Ishikawa (cell line): ENCODE data around the gene EYS.
A peak's percentile ranks its signal among the peaks of the same experiment; 100 is the strongest.

Experiments used
- CEBPB ChIP-seq: IDR thresholded peaks from 2 replicates; pipeline ENCODE4 v1.6.1; 2012
- CREB1 ChIP-seq: IDR thresholded peaks from 2 replicates; pipeline ENCODE4 v1.6.1; 2012; ENCODE audit warnings: low read depth
- EGR1 ChIP-seq: IDR thresholded peaks from 2 replicates; pipeline ENCODE4 v1.6.1; 2012
- EP300 ChIP-seq: IDR thresholded peaks from 2 replicates; pipeline ENCODE4 v1.6.1; 2012; ENCODE audit warnings: borderline replicate concordance
- FOXM1 ChIP-seq: IDR thresholded peaks from 2 replicates; pipeline ENCODE4 v1.6.1; 2012; ENCODE audit warnings: low read depth, borderline replicate concordance
- MAX ChIP-seq: IDR thresholded peaks from 2 replicates; pipeline ENCODE4 v1.6.1; 2012
- NFIC ChIP-seq: IDR thresholded peaks from 2 replicates; pipeline ENCODE4 v1.6.1; 2012
- RAD21 ChIP-seq: IDR thresholded peaks from 2 replicates; pipeline ENCODE4 v1.6.1; 2012; ENCODE audit warnings: low read depth
- TAF1 ChIP-seq: IDR thresholded peaks from 2 replicates; pipeline ENCODE4 v1.6.1; 2012; ENCODE audit warnings: low read depth, mild to moderate bottlenecking
- TCF12 ChIP-seq: IDR thresholded peaks from 2 replicates; pipeline ENCODE4 v1.6.1; 2012; ENCODE audit warnings: low read depth
- TEAD4 ChIP-seq: IDR thresholded peaks from 2 replicates; pipeline ENCODE4 v1.6.1; 2012
- USF1 ChIP-seq: IDR thresholded peaks from 2 replicates; pipeline ENCODE4 v1.6.1; 2012
- YY1 ChIP-seq: IDR thresholded peaks from 2 replicates; pipeline ENCODE4 v1.6.1; 2012; ENCODE audit warnings: low read depth
- ZBTB7A ChIP-seq: IDR thresholded peaks from 2 replicates; pipeline ENCODE4 v1.6.1; 2012; ENCODE audit warnings: low read depth
- TF ChIP-seq, protein P1 (sequence below): IDR thresholded peaks from 2 replicates; pipeline ENCODE4 v1.6.1; 2012; ENCODE audit warnings: low read depth, mild to moderate bottlenecking

The EYS gene

GRCh38 chr6:63683071-63683603, 2023.9 kb downstream of the EYS start:
- TF ChIP-seq YY1, result no peak
- TF ChIP-seq TCF12, result no peak
- TF ChIP-seq EGR1, result no peak
- TF ChIP-seq MAX, result no peak
- TF ChIP-seq TEAD4, result no peak
- no peak for TF ChIP-seq USF1
- no peak for TF ChIP-seq CREB1
- no peak for TF ChIP-seq FOXM1
- TF ChIP-seq, protein P1, sequence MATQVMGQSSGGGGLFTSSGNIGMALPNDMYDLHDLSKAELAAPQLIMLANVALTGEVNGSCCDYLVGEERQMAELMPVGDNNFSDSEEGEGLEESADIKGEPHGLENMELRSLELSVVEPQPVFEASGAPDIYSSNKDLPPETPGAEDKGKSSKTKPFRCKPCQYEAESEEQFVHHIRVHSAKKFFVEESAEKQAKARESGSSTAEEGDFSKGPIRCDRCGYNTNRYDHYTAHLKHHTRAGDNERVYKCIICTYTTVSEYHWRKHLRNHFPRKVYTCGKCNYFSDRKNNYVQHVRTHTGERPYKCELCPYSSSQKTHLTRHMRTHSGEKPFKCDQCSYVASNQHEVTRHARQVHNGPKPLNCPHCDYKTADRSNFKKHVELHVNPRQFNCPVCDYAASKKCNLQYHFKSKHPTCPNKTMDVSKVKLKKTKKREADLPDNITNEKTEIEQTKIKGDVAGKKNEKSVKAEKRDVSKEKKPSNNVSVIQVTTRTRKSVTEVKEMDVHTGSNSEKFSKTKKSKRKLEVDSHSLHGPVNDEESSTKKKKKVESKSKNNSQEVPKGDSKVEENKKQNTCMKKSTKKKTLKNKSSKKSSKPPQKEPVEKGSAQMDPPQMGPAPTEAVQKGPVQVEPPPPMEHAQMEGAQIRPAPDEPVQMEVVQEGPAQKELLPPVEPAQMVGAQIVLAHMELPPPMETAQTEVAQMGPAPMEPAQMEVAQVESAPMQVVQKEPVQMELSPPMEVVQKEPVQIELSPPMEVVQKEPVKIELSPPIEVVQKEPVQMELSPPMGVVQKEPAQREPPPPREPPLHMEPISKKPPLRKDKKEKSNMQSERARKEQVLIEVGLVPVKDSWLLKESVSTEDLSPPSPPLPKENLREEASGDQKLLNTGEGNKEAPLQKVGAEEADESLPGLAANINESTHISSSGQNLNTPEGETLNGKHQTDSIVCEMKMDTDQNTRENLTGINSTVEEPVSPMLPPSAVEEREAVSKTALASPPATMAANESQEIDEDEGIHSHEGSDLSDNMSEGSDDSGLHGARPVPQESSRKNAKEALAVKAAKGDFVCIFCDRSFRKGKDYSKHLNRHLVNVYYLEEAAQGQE, result no peak
- TF ChIP-seq ZBTB7A, result no peak
- TF ChIP-seq TAF1, result no peak
- no peak for TF ChIP-seq NFIC
- no peak for TF ChIP-seq CEBPB
- no peak for TF ChIP-seq EP300
- TF ChIP-seq RAD21, result no peak

- TF ChIP-seq, protein P1, result no peak
- TF ChIP-seq TCF12 (no peak), CREB1 (no peak), TAF1 (no peak), CEBPB (peak; percentile 48; the same call in 1 of the 2 replicates), USF1 (no peak)
Measured at GRCh38 chr6:63677282-63677681, 2029.7 kb downstream of the EYS start.

DNA sequence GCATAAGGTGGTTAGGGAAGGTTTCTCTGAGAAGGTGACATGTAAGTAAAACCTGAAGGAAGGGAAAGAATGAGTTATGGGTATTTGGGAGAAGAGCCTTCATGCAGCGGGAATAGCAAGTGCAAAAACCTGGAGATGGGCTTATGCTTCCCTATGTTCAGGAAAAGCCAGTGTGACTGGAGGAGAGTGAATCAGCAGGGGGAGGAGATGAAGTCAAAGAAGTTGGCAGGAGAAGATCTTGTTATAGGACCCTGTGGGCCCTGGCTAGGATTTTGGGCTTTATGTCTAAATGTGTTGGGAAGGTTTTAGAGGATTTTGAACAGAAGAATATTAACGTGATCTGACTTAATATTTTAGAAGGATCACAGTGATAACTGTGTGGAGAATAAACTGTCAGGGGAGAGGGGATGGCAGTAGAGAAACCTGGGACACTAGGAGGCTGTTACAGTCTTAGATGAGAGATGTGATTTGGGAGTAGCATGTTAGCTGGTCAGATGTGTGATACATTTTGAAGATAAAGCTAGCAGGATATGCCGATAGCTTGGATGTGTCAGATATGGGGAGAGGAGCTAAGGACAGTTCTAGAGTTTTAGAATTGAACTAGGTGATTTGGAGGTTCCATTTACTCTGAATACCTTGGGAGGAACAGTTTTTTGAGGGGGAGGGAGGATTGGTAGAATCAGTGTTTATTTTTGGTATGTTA, 2030.5 kb downstream of the EYS start:
- TF ChIP-seq NFIC, result no peak
- TF ChIP-seq, protein P1, result no peak
- no peak for TF ChIP-seq USF1
- no peak for TF ChIP-seq ZBTB7A
- TF ChIP-seq TEAD4, result no peak
- no peak for TF ChIP-seq CREB1
- TF ChIP-seq TAF1, result no peak
- no peak for TF ChIP-seq TCF12

- TF ChIP-seq TCF12, result no peak
- no peak for TF ChIP-seq TEAD4
- TF ChIP-seq CREB1, result no peak
- no peak for TF ChIP-seq MAX
- TF ChIP-seq CEBPB, result no peak
- TF ChIP-seq EP300, result no peak
Measured at GRCh38 chr6:63675138-63675537, 2031.9 kb downstream of the EYS start.
